Measurements from ENCODE around the gene STOX1.
"Not testable (repeated sequence)": the region's sequence is repeated elsewhere in the genome, so short reads cannot be mapped to it uniquely, and the experiment has no call there.

Gene STOX1

GRCh38 chr10:68826764-68827591, at the start of gene STOX1:
Gene STOX1 (plus strand): TSS chr10:68827531. CDS start chr10:68827624, 93 bp downstream.
- peak; percentile 52 to 61 for DNase-seq

GRCh38 chr10:68781613-68782574, 45.4 kb upstream of the STOX1 start:
- no peak for DNase-seq

DNA sequence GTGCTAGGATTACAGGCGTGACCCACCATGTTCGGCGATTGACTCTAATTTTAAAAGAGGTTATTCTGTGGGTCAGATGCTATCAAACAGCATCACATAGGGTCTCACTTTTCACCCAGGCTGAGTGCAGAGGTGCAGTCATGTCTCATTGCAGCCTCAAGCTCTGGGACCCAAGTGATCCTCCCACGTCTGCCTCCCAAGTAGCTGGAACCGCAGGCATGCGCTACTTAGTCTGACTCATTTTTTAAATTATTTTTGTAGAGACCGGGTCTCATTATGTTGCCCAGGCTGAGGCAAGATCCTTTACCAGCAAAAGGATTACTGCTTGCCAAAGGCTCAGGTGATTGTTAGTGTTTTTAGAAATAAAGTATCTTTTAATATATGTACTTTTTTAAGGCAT, 42.9 kb upstream of the STOX1 start:
- DNase-seq = no peak

DNA sequence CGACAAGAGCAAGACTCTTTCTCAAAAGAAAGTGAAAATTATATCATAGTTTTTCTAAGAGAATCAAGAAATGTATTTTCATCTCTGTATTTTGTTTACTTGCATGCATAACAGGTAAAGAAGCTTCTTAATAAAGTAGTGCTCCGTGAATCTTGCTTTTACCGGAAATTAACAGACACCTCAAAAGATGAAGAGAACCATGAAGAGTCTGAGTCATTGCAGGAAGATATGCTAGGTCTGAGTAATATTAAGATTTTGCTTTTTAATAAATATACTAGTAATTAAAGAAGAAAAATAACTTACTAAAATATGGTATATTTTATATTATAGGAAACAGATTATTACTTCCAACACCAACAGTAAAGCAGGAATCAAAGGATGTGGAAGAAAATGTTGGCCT, 39.5 kb upstream of the STOX1 start:
- no peak for DNase-seq

- DNase-seq = no peak
Observed at GRCh38 chr10:68790476-68790875, 36.9 kb upstream of the STOX1 start.

DNA sequence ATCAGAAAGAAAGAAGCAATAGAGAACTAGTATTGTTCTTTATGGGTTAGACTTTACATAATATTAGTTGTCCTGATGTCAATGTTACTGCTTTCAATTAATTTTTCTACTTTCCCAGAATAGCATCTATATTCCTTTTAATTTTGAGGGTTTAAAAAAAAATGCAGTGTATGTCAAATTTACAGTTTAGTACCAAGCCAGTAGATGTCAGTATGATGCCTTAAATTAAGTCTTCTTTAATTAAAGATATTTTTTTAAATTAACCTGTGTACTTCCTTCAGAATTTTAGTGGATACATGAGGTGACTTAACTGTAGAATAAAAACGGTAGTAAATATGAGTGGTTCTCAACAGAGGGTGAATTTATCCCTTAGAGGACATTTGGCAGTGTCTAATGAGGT, 35.2 kb upstream of the STOX1 start:
- no peak for DNase-seq

DNA sequence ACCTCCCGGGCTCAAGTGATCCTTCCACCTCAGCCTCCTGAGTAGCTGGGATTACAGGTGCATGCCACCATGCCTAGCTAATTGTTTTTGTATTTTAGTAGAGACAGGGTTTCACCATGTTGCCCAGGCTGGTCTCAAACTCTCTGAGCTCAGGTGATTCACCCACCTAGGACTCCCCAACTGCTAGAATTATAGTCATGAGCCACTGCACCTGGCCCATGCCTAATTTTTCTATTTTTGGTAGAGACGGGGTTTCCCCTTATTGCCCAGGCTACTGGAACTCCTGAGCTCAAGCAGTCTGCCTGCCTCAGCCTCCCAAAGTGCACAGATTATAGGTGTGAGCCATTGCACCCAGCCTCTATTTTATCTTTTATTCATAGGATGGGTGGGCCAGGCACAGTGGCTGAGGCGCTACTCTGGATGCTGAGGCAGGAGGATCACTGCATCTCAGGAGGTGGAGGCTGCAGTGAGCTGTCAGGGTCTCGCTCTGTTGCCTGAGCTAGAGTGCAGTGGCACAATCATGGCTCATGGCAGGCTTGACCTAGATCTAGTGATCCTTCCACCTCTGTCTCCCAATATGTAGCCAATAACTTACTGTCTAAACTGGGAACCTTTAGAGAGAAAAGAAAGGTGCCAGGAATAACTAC, 31.3 kb upstream of the STOX1 start:
- DNase-seq = no peak

GRCh38 chr10:68796605-68797004, 30.7 kb upstream of the STOX1 start:
- DNase-seq = no peak

DNA sequence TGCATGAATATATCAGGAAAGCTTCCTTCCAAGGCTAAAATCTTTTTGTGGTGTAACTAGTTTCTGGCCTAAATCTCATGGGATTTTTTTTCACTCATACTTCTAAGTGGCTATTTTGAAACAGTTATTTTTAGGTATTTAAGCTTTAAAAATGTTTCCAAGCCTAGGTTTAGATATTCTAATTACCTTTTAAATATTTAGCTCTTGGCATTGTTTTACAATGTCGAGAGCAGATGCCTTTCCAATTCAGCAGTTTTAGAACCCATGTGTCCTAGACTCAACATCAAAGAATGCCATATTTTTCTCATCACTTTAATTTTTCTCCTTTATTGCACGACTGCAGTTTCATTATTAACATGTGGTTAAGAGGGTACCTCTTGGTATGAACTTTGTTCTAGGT, 27.1 kb upstream of the STOX1 start:
- no peak for DNase-seq

DNA sequence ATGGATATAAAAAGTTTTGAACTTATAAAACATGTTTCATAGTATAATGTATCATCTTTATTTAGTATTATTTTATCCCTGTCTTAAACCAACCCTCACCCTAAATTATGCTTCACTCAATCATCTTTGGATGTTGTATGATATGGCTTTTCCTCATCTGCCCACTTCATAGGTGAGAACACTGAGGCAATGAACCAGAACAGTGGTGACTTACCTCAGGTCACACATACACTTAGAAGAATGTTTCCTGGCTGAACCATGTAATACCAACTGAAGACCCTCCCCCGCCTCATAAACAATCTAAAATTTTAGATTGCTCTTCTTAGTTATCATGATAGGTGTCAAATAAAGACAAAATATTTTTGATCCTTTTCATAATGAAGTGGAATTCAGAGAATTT, 22.6 kb upstream of the STOX1 start:
- no peak for DNase-seq

GRCh38 chr10:68810830-68811229, 16.5 kb upstream of the STOX1 start:
- DNase-seq = not testable (repeated sequence)

GRCh38 chr10:68811314-68812009, 15.9 kb upstream of the STOX1 start:
- no peak for DNase-seq

- no peak for DNase-seq
Observed at GRCh38 chr10:68812420-68812819, 14.9 kb upstream of the STOX1 start.

DNA sequence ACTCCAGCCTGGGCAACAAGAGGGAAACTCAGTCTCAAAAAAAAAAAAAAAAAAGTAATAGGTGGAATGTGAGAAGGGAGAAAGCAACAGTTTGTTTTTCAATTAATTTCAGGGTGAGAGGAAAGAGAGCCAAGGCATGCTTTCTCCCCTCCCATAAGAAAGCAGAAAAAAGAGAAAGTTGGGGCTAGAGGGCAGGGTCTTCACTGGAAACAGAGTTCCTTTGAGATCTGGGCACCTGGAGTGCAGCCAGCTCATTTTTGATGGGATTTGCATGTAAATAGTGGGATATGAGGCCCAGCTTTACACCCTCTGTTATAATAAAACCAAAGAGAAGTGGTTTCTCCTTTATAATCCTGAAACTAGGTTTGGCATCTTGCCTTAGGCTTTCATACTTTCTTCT, 13.8 kb upstream of the STOX1 start:
- DNase-seq = no peak

DNA sequence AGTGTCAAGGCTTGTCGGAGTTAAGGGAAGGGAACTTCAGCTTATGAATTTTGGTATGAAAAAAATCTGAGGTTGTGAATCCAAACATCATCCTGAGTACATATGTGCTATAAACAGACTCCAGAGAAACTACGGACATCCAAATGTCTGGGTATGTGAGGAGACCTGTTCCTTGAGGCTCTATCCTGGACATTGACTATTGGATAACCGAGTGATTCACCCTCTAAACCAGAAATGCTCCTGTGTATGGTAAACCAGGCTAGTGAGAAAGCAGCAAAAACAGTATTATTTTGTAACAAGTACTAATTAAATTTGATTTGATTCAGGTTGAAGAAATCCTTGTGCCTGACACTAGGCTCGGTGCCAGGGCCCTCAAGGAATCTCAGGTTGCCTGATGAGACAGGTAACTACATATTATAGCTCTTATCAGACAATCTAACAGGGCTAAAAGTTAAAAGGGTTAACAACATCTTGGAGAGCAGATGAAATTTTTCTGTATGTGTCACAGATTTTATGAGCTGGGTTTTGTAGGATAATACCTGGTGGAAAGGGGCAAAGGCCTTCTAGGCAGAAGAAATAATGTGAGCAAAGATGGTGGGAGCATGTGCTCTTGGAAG, 10.4 kb upstream of the STOX1 start:
- DNase-seq = no peak

DNA sequence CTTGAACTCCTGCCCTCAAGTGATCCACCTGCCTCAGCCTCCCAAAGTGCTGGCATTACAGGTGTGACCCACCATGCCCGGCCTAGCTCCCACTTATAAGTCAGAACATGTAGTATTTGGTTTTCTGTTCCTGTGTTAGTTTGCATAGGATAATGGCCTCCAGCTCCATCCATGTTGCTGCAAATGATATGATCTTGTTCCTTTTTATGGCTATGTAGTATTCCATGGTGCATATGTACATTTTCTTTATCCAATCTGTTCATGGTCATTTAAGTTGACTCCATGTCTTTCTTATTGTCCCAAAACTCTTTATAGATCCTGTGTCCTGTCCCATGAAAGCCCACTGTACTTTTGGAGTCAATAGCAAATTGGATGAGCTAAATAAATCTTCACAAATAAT, 7.0 kb upstream of the STOX1 start:
- DNase-seq = not testable (repeated sequence)

DNA sequence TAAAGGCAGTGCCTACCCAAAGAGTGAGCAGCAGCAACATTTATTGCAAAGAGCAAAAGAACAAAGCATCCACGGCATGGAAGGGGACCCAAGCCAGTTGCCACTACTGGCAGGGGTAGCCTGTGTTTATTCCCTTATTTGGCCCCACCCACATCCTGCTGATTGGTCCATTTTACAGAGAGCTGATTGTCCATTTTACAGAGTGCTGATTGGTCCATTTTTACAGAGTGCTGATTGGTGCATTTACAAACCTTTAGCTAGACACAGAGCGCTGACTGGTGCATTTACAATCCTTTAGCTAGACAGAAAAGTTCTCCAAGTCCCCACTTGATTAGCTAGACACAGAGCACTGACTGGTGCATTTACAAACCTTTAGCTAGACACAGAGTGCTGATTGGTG, 4.7 kb upstream of the STOX1 start:
- DNase-seq = not testable (repeated sequence)

- DNase-seq = not testable (repeated sequence)
Observed at GRCh38 chr10:68827592-68827959, 245 bp downstream of the STOX1 start.

DNA sequence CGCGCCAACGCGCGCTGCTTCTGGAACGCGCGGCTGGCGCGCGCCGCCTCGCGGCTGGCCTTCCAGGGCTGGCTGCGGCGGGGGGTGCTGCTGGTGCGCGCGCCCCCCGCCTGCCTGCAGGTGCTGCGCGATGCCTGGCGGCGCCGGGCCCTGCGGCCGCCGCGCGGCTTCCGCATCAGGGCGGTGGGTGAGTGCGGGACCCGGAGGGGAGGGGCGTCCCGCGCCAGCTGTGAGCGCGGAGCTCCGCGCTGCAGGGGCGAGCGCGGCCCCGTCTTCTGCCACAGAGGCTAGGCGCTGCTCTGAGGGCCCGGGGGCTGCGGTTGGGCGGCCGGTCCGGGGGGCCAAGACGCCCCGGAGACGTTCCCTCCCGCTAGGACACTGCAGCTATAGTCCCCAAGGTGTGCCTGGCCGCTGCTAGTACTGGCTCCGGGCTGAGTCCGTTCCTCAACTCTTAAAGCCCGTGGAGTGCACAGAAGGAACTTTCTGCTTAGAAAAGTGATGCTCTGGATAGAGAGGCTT, 811 bp downstream of the STOX1 start:
- peak in 1 of 2 experiments; percentile 6 for DNase-seq

- no peak for DNase-seq
Observed at GRCh38 chr10:68828833-68829232, 1.5 kb downstream of the STOX1 start.

GRCh38 chr10:68829521-68829920, 2.2 kb downstream of the STOX1 start:
- no peak for DNase-seq

DNA sequence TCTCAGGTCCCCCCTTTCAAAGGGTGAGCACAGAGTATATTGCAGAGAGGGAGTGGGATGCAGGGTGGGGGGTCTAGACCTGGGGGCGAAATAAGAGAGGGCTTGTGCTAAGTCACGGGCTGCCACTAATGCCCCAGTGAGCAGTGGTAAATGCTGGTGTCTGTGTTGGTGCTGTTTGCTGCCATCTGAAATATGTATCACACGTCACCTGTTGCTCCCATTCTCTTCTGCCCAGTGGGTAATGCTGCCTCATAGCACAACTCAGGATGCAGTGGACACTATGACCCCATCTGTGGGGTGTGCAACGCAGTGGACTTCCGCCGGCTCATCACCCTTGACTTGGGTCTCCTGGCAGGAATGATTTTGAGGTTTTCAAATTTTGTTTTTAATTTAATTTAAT, 2.6 kb downstream of the STOX1 start:
- no peak for DNase-seq

All from NCI-H2081 (cell line).